Colonic mucosa (tissue), 4 donors: ENCODE data around the gene NOXA1. TPM values are rescaled to one million over a fixed set of nuclear protein-coding genes. Genes with fewer than 3 reads are reported as not detected.

Experiments used
- DNase-seq: peaks from one replicate; pipeline ENCODE4 v3.0.0-alpha.2; 2020
- H3K27ac ChIP-seq: fragments of 200-600 bp; one replicate; pipeline ENCODE4 v1.8.0; 2021
- H3K27me3 ChIP-seq: fragments of 200-600 bp; one replicate; pipeline ENCODE4 v1.8.0; 2021
- H3K36me3 ChIP-seq: fragments of 200-600 bp; one replicate; pipeline ENCODE4 v1.8.0; 2021
- H3K4me1 ChIP-seq: fragments of 200-600 bp; one replicate; pipeline ENCODE4 v1.8.0; 2021; ENCODE audit warnings: mild to moderate bottlenecking
- H3K4me3 ChIP-seq: fragments of 200-600 bp; one replicate; pipeline ENCODE4 v1.8.0; 2021
- H3K9ac ChIP-seq, 2 donors: one replicate each; pipeline ENCODE4 v1.7.0; 2013; ENCODE audit warnings: control low read depth in 2 of 2, low read depth in 2 of 2, low read length in 2 of 2
- H3K9me3 ChIP-seq: fragments of 200-600 bp; one replicate; pipeline ENCODE4 v1.8.0; 2021
- CTCF ChIP-seq: fragments of 200-600 bp; IDR thresholded peaks from one replicate; pipeline ENCODE4 v1.8.0; 2022; ENCODE audit warnings: antibody characterized with exemption, mild to moderate bottlenecking
- intact Hi-C: fragments of 100-400 bp; cut with DNase I; formaldehyde crosslinking; loops from one replicate; pipeline ENCODE4 v1.14.1; 2022
- total RNA-seq, 2 donors: library from RNA; stranded (reverse); fragmentation: NEBNext Ultra II Directional in 1 of 2; extraction: Animal tissue kit (Norgen Biotek cat#: 25700) in 1 of 2; gene quantifications; one replicate each; pipeline ENCODE4 v1.2.1, GENCODE V29; 2021
- donor health status: healthy.
- donor health status: DM: no; HTN: no; CAD: no.
- donor health status: DM: no; HTN: no; CAD: no.

NOXA1 gene
- total RNA-seq, 2 donors from 2014 or later, result 27.5 to 29.3 TPM

GRCh38 chr9:137477778-137478612 lies 54.8 kb downstream of the NOXA1 start:
- intact Hi-C loops, result no loop called here

GRCh38 chr9:137478613-137478961 lies 55.4 kb downstream of the NOXA1 start:
- no peaks in the 10 kb centered on the region for H3K4me1 ChIP-seq
- no peaks in the 10 kb centered on the region for H3K36me3 ChIP-seq
- no peak overlapping the region for H3K4me3 ChIP-seq
- no peaks in the 10 kb centered on the region for H3K9me3 ChIP-seq
- DNase-seq, result no peak
- no peaks in the 10 kb centered on the region for H3K27me3 ChIP-seq
- no peak overlapping the region for H3K9ac ChIP-seq
- intact Hi-C loops, result no loop called here
- no peak for TF ChIP-seq CTCF
- no peak overlapping the region for H3K27ac ChIP-seq

More at GRCh38 chr9:137477778-137478612, 54.8 kb downstream of the NOXA1 start:
- H3K9ac ChIP-seq, result no peak overlapping the region
- H3K27ac ChIP-seq, result no peak overlapping the region
- H3K4me1 ChIP-seq, result no peaks in the 10 kb centered on the region
- H3K27me3 ChIP-seq, result no peaks in the 10 kb centered on the region
- no peak for DNase-seq
- no peaks in the 10 kb centered on the region for H3K36me3 ChIP-seq
- no peaks in the 10 kb centered on the region for H3K9me3 ChIP-seq
- no peak for TF ChIP-seq CTCF
- no peak overlapping the region for H3K4me3 ChIP-seq

- no peak for TF ChIP-seq CTCF
- Histone ChIP-seq H3K9me3 (no peaks in the 10 kb centered on the region), H3K9ac (no peak overlapping the region), H3K27ac (no peak overlapping the region), H3K27me3 (no peaks in the 10 kb centered on the region), H3K4me1 (no peaks in the 10 kb centered on the region), H3K36me3 (no peaks in the 10 kb centered on the region), H3K4me3 (no peak overlapping the region)
- intact Hi-C loops, result no loop called here
- no peak for DNase-seq
These were observed 56.0 kb downstream of the NOXA1 start for GRCh38 chr9:137478962-137479861.

- no peaks in the 10 kb centered on the region for H3K9me3 ChIP-seq
- intact Hi-C loops, result no loop called here
- DNase-seq, result no peak
- H3K9ac ChIP-seq, result no peak overlapping the region
- H3K36me3 ChIP-seq, result no peaks in the 10 kb centered on the region
- TF ChIP-seq CTCF, result no peak
- no peaks in the 10 kb centered on the region for H3K4me1 ChIP-seq
- H3K4me3 ChIP-seq, result no peak overlapping the region
- no peak overlapping the region for H3K27ac ChIP-seq
- H3K27me3 ChIP-seq, result no peaks in the 10 kb centered on the region
These were observed 56.9 kb downstream of the NOXA1 start for GRCh38 chr9:137479892-137480685.
